Endothelial cell of umbilical vein (primary cell): ENCODE measurements around the gene RPS16. TPM values are rescaled to one million over a fixed set of nuclear protein-coding genes. Genes with fewer than 3 reads are reported as not detected.
A peak's percentile ranks its signal among the peaks of the same experiment; 100 is the strongest.

ENCODE experiments used
- BruUV-seq: library from RNA; stranded (reverse); fragments of 400-500 nt; replicated peaks from 2 replicates; lab custom pipeline; 2021; lab: Mats Ljungman, UMichigan
- CTCF ChIA-PET: fragments of 300-600, 350-600 bp; sonication (Branson Sonifier 250); formaldehyde crosslinking; loops from one replicate; lab custom pipeline; 2021; ENCODE audit warnings: antibody characterized with exemption, inconsistent platforms; lab: Charles Lee
- POLR2A ChIA-PET: fragments of 300-600, 350-600 bp; sonication (Branson Sonifier 250); formaldehyde crosslinking; loops from one replicate; lab custom pipeline; 2021; ENCODE audit warnings: antibody characterized with exemption, inconsistent platforms; lab: Charles Lee
- DNase-seq: peaks from one replicate; pipeline ENCODE4 v3.0.0-alpha.2; 2011; ENCODE audit warnings: low read depth, low spot score
- FAIRE-seq: peaks from 2 replicates; lab custom pipeline; 2011; peaks lifted over from hg19 to GRCh38; lab: Jason Lieb, UNC
- H2AFZ ChIP-seq: 2 replicates; pipeline ENCODE4 v1.6.0; 2012; ENCODE audit warnings: low read depth, low read length, control low read depth, inconsistent platforms
- H3K27ac ChIP-seq: 2 replicates; pipeline ENCODE4 v1.5.1; 2011; ENCODE audit warnings: low read depth, mild to moderate bottlenecking, control low read depth, low read length, moderate library complexity; ENCODE audit not compliant: insufficient read depth
- H3K27me3 ChIP-seq, 2 experiments: 2 replicates each; pipeline versions ENCODE4 v1.6.0 to v1.6.1; 2011; ENCODE audit warnings: low read length in 2 of 2, mixed read lengths in 1 of 2; ENCODE audit not compliant: control insufficient read depth in 2 of 2, insufficient read depth in 2 of 2
- H3K36me3 ChIP-seq, 2 experiments: 2 replicates in 1 of 2; 3 replicates in 1 of 2; pipeline ENCODE4 v1.5.1; 2011; ENCODE audit warnings: low read length in 2 of 2, mild to moderate bottlenecking in 1 of 2, moderate library complexity in 1 of 2; ENCODE audit not compliant: control insufficient read depth in 2 of 2, insufficient read depth in 2 of 2; ENCODE audit errors: extremely low read depth in 1 of 2
- H3K4me1 ChIP-seq: 3 replicates; pipeline ENCODE4 v1.5.1; 2011; ENCODE audit warnings: mild to moderate bottlenecking, low read length; ENCODE audit not compliant: control insufficient read depth, insufficient read depth; ENCODE audit errors: extremely low read depth
- H3K4me2 ChIP-seq: 2 replicates; pipeline ENCODE4 v1.6.1; 2011; ENCODE audit warnings: low read length, control low read depth, mixed read lengths; ENCODE audit not compliant: insufficient read depth
- H3K4me3 ChIP-seq, 3 experiments: fragments of 200-600 bp in 1 of 3; sonication (generic), shearing (Covaris generic) in 1 of 3; replicated peaks in 1 of 3; 2 replicates each; pipeline ENCODE4 v1.5.1; 2011 to 2016; ENCODE audit warnings: control low read depth in 3 of 3, low read length in 3 of 3, mild to moderate bottlenecking in 2 of 3, inconsistent platforms in 1 of 3, low read depth in 1 of 3, moderate library complexity in 1 of 3; ENCODE audit not compliant: insufficient read depth in 1 of 3
- H3K79me2 ChIP-seq: 2 replicates; pipeline ENCODE4 v1.6.0; 2012; ENCODE audit warnings: low read length, inconsistent platforms; ENCODE audit not compliant: control insufficient read depth, insufficient read depth
- H3K9ac ChIP-seq: replicated peaks from 2 replicates; pipeline ENCODE3; 2011; ENCODE audit warnings: low read length, control low read depth; ENCODE audit not compliant: insufficient read depth; ENCODE audit errors: extremely low read depth
- H3K9me1 ChIP-seq: replicated peaks from 3 replicates; pipeline ENCODE4 v1.6.0; 2011; ENCODE audit warnings: mild to moderate bottlenecking, low read length; ENCODE audit not compliant: control insufficient read depth, insufficient read depth; ENCODE audit errors: extremely low read depth
- H3K9me3 ChIP-seq: replicated peaks from 2 replicates; pipeline ENCODE4 v1.5.1; 2012; ENCODE audit warnings: low read length, inconsistent platforms; ENCODE audit not compliant: control insufficient read depth, insufficient read depth
- H4K20me1 ChIP-seq: replicated peaks from 2 replicates; pipeline ENCODE3; 2011; ENCODE audit warnings: mild to moderate bottlenecking, low read length; ENCODE audit not compliant: control insufficient read depth, insufficient read depth; ENCODE audit errors: extremely low read depth
- EZH2 ChIP-seq: IDR thresholded peaks from 2 replicates; pipeline ENCODE4 v1.6.1; 2012; ENCODE audit warnings: borderline replicate concordance, low read depth, mild to moderate bottlenecking, moderate library complexity, low read length, inconsistent platforms; ENCODE audit not compliant: severe bottlenecking
- FOS ChIP-seq: IDR thresholded peaks from 2 replicates; pipeline ENCODE4 v1.6.1; 2011; ENCODE audit warnings: mild to moderate bottlenecking, low read length, moderate library complexity, borderline replicate concordance; ENCODE audit not compliant: insufficient read depth
- GATA2 ChIP-seq: IDR thresholded peaks from 2 replicates; pipeline ENCODE4 v1.7.0; 2011; ENCODE audit warnings: low read depth, mild to moderate bottlenecking, moderate library complexity, mixed read lengths, low read length; ENCODE audit not compliant: insufficient read length, insufficient read depth
- JUN ChIP-seq: IDR thresholded peaks from 2 replicates; pipeline ENCODE4 v1.6.1; 2011; ENCODE audit warnings: borderline replicate concordance, low read depth; ENCODE audit not compliant: insufficient read length, insufficient read depth
- MYC ChIP-seq: IDR thresholded peaks from one replicate; pipeline ENCODE4 v1.6.1; 2011; ENCODE audit warnings: mild to moderate bottlenecking, low read depth, low read length
- POLR2A ChIP-seq: IDR thresholded peaks from 2 replicates; pipeline ENCODE4 v1.6.1; 2012; ENCODE audit warnings: low read depth, mild to moderate bottlenecking, control low read depth, low read length
- POLR2AphosphoS5 ChIP-seq: IDR thresholded peaks from 2 replicates; pipeline ENCODE4 v1.6.1; 2012; ENCODE audit warnings: low read depth, mild to moderate bottlenecking, control low read depth, low read length, moderate library complexity; ENCODE audit not compliant: insufficient read depth
- dilution Hi-C: fragments of 300-500 bp; cut with MboI; formaldehyde crosslinking; loops from one replicate; pipeline ENCODE4 v1.15.0; 2019; ENCODE audit warnings: low sequenced_read_pairs; ENCODE audit not compliant: extremely low pct_ligation_motif_present
- intact Hi-C: fragments of 100-400 bp; cut with micrococcal nuclease; formaldehyde crosslinking; loops from one replicate; pipeline ENCODE4 v1.10.0; 2022
- polyA plus RNA-seq, 4 experiments: library from polyadenylated mRNA; depleted of rRNA in 3 of 4; stranded (reverse) in 3 of 4; unstranded in 1 of 4; fragments of >200 nt; gene quantifications; 2 replicates each; pipeline versions ENCODE4 v1.2.1 to v1.2.3, GENCODE V29; 2011 to 2012; ENCODE audit warnings: missing spikeins in 1 of 4
- total RNA-seq: library from RNA; stranded (reverse); gene quantifications from 2 replicates; pipeline ENCODE4 v1.2.3, GENCODE V29; 2021
- TF ChIP-seq, protein P1 (sequence below), 2 donors: IDR thresholded peaks; 1 replicate in 1 of 2; 2 replicates in 1 of 2; pipeline ENCODE4 v1.5.1; 2011; ENCODE audit warnings: low read length in 2 of 2, mild to moderate bottlenecking in 2 of 2, moderate library complexity in 2 of 2, control low read depth in 1 of 2, inconsistent platforms in 1 of 2, low read depth in 1 of 2; ENCODE audit not compliant: insufficient read depth in 1 of 2; ENCODE audit errors: extremely low read depth in 1 of 2
- TF ChIP-seq, protein P2 (sequence below): IDR thresholded peaks from 2 replicates; pipeline ENCODE4 v1.6.1; 2011; ENCODE audit not compliant: insufficient read depth, insufficient read length

The RPS16 gene
- total and polyA plus RNA-seq, 2 donors (not counting 3 experiments of a cell fraction or from before 2014, with no cell fraction given) = 1,768 to 5,244 TPM

DNA sequence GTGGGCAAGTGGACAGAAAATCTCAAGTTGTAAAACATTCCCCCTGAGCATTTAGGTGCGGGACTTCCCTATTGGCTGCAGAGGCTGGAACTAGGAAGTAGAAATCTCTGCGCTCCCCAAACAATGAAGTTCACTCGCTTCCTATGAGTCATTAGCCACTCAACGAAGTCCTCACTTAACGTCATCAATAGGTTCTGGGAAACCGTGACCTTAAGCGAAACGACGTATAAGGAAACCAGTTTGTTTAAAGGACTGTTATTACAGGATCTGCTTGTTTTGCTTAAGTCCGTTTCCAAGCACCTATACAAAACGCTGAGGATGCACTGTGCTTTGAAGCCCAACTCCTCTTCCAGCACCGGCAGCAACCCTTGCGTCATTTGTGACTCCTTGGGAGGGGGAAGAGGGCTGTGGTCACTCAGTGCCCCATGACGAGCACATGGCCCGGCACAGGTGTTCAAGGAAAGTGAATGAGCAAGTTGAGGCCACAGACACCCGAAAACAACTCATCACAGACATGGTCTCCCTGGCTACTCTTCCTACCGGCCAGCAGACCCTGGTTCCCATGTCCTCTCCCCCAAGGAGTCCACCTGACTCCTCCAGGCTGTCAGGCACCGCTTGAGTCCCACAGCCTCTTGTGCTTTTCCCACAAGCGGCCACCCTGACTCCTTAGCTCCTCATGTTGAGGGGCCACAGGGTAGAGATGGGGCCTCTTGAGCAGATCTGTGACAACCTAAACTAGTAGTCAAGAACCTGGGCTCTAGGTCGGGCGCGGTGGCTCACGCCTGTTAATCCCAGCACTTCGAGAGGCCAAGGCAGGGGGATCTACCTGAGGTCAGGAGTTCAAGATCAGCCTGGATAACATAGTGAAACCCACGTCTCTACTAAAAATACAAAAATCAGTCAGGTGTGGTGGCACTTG lies 4.8 kb downstream of the RPS16 start:
- intact Hi-C loops = loop anchor here (1.0 to 5.0 kb wide), 3 partner anchors 19 to 89 kb away; partner anchors contain the start of genes MED29, PAF1, PLEKHG2 and SAMD4B
- H3K9ac ChIP-seq = peak overlapping the region; percentile 86
- DNase-seq (peak; percentile 99), FAIRE-seq (peak; percentile 100)
- H3K4me3 ChIP-seq = no peak overlapping the region
- peak overlapping the region; percentile 97 for H3K27ac ChIP-seq
- H3K9me1 ChIP-seq = no peaks in the 10 kb centered on the region
- BruUV-seq = TSS peak; percentile 63
- H3K4me1 ChIP-seq = peaks cover 31% of the 10 kb centered on the region
- no peaks in the 10 kb centered on the region for H4K20me1 ChIP-seq
- peaks cover 11 to 16% of the 10 kb centered on the region in 2 experiments for H3K36me3 ChIP-seq
- H3K27me3 ChIP-seq = no peaks in the 10 kb centered on the region
- TF ChIP-seq MYC = no peak
- peak; percentile 68 for TF ChIP-seq POLR2AphosphoS5
- no peak for TF ChIP-seq GATA2
- no peak for TF ChIP-seq EZH2
- TF ChIP-seq POLR2A = no peak
- TF ChIP-seq FOS = peak; percentile 94
- peak; percentile 99 for TF ChIP-seq JUN
- TF ChIP-seq, protein P1, sequence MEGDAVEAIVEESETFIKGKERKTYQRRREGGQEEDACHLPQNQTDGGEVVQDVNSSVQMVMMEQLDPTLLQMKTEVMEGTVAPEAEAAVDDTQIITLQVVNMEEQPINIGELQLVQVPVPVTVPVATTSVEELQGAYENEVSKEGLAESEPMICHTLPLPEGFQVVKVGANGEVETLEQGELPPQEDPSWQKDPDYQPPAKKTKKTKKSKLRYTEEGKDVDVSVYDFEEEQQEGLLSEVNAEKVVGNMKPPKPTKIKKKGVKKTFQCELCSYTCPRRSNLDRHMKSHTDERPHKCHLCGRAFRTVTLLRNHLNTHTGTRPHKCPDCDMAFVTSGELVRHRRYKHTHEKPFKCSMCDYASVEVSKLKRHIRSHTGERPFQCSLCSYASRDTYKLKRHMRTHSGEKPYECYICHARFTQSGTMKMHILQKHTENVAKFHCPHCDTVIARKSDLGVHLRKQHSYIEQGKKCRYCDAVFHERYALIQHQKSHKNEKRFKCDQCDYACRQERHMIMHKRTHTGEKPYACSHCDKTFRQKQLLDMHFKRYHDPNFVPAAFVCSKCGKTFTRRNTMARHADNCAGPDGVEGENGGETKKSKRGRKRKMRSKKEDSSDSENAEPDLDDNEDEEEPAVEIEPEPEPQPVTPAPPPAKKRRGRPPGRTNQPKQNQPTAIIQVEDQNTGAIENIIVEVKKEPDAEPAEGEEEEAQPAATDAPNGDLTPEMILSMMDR (IDR thresholded peaks at IDR 0.05; ENCODE audit: extremely low read depth in 1 of 2, insufficient read depth in 1 of 2, low read depth in 1 of 2, low read length in 2 of 2) = no peak
- TF ChIP-seq, protein P2, sequence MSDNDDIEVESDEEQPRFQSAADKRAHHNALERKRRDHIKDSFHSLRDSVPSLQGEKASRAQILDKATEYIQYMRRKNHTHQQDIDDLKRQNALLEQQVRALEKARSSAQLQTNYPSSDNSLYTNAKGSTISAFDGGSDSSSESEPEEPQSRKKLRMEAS = peak; percentile 93
- H3K79me2 ChIP-seq = peaks cover 31% of the 10 kb centered on the region
- H3K4me2 ChIP-seq = no peak overlapping the region
- H3K9me3 ChIP-seq = no peaks in the 10 kb centered on the region
- dilution Hi-C loops = no loop called here
- POLR2A ChIA-PET = interaction anchor here (0.6 kb wide), 1 partner anchor 278 kb away, joined by 3 read pairs; no protein-coding TSS in a partner anchor
- no peak overlapping the region for H2AFZ ChIP-seq
- CTCF ChIA-PET = no interaction called here
